ENCODE results near the gene GPC6. TPM values are rescaled to one million over a fixed set of nuclear protein-coding genes. Genes with fewer than 3 reads are reported as not detected.

The GPC6 gene
- total and polyA plus RNA-seq, 9 of the 15 experiments (the other 6 are each of a cell fraction or from before 2014, with no cell fraction given): under 0.01 to 0.20 (median 0.01) TPM; not detected in 4

DNA sequence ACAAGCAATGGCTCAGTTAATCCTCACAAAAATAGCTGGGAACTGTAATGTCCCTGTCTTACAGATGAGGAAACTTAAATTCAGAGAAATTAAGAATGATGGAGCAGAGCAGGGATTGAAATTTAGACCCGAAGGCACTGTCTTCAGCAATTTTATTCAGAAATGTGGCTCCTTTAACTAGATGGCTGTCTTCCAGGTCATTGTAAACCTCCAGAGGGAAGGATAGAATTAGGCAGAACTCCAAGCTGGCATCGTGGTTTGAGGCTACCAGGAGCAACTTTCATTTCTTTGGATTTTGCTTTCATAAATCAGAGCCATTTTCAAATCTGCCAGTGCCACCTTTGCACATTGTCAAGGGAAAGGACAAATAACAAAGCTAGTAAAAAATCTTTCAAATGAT lies 913.9 kb downstream of the GPC6 start (continued):
- TF ChIP-seq ATF3 (IDR thresholded peaks at IDR 0.05) (no peak), ATF3 (CRISPR knock-in tag; conservative IDR thresholded peaks at IDR 0.05) (no peak), SIX5 (IDR thresholded peaks at IDR 0.05; ENCODE audit: borderline replicate concordance in 1 of 2, insufficient read depth in 1 of 2, low read depth in 1 of 2, low read length in 2 of 2) (no peak), ZNF586 (CRISPR knock-in tag; conservative IDR thresholded peaks at IDR 0.05) (no peak), RNF2 (IDR thresholded peaks at IDR 0.05) (no peak)
- TF ChIP-seq, protein P1, sequence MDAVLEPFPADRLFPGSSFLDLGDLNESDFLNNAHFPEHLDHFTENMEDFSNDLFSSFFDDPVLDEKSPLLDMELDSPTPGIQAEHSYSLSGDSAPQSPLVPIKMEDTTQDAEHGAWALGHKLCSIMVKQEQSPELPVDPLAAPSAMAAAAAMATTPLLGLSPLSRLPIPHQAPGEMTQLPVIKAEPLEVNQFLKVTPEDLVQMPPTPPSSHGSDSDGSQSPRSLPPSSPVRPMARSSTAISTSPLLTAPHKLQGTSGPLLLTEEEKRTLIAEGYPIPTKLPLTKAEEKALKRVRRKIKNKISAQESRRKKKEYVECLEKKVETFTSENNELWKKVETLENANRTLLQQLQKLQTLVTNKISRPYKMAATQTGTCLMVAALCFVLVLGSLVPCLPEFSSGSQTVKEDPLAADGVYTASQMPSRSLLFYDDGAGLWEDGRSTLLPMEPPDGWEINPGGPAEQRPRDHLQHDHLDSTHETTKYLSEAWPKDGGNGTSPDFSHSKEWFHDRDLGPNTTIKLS (IDR thresholded peaks at IDR 0.05; ENCODE audit: borderline replicate concordance, low read depth): no peak

DNA sequence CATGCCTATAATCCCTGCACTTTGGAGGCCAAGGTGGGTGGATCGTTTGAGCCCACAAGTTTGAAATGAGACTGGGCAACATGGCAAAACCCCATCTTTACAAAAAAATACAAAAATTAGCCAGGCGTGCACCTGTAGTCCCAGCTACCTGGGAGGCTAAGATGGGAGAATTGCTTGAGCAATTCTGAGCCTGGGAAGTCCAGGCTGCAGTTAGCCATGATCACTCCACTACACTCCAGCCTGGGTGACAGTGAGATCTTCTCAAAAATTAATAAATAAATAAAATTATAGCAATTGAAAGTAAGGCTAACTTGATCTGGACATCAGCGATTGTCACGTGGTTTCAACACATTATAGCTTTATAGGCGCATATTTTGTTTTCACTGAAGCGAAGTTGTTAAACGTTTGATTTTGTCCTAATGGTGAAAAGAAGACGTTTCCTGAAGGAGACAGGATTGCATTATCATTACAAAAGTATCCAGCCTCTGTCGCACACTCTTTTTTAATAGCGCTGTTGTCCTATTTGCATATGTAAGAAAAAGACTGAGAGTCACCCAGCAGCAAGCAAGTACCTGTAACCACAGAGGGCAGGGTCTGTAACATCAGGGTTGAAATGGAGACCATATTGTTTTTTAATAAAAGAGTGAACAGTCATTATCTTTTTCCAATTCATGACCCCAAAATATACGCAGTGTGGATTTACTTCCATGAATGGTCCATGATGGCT lies 917.2 kb downstream of the GPC6 start:
- Histone ChIP-seq H3K4me2 (ENCODE audit: insufficient read depth, low read length) (no peak overlapping the region), H3K4me1 (replicated peaks in 1 of 2; ENCODE audit: control insufficient read depth in 2 of 2, insufficient read depth in 2 of 2, low read length in 2 of 2) (no peaks in the 10 kb centered on the region), H3K27me3 (ENCODE audit: control insufficient read depth in 2 of 2, insufficient read depth in 2 of 2, low read length in 2 of 2) (no peaks in the 10 kb centered on the region), H3K27ac (ENCODE audit: extremely low read depth, low read depth, low read length) (no peak overlapping the region), H3K4me3 (no peak overlapping the region), H3K9me1 (ENCODE audit: control insufficient read depth, insufficient read depth, low read length) (no peaks in the 10 kb centered on the region), H4K20me1 (replicated peaks; ENCODE audit: control insufficient read depth, insufficient read depth, low read length) (no peaks in the 10 kb centered on the region), H3K36me3 (ENCODE audit: control insufficient read depth, insufficient read depth, low read length) (no peaks in the 10 kb centered on the region), H3K9me3 (replicated peaks; ENCODE audit: control insufficient read depth, insufficient read depth, low read depth, low read length) (no peaks in the 10 kb centered on the region), H3K79me2 (ENCODE audit: control insufficient read depth, insufficient read depth, low read length) (no peaks in the 10 kb centered on the region), H2AFZ (ENCODE audit: low read depth, low read length) (no peak overlapping the region), H3K9ac (ENCODE audit: insufficient read depth in 1 of 2, low read depth in 2 of 2, low read length in 2 of 2) (no peak overlapping the region)
- intact Hi-C loops (cut with micrococcal nuclease) (no loop called here), in situ Hi-C loops (cut with MboI) (no loop called here)
- POLR2A ChIA-PET: no interaction called here
- CTCF ChIA-PET (ENCODE audit: low intra/inter-chr PET ratio): interaction anchor here (0.5 kb wide), 1 partner anchor 1712 kb away, joined by 3 read pairs; no protein-coding TSS in a partner anchor
- TF ChIP-seq ZNF561 (CRISPR knock-in tag; conservative IDR thresholded peaks at IDR 0.05) (no peak), ZNF644 (tag; IDR thresholded peaks at IDR 0.05; ENCODE audit: low read depth) (no peak), ERF (CRISPR knock-in tag; IDR thresholded peaks at IDR 0.05) (no peak), SUPT5H (IDR thresholded peaks at IDR 0.05) (no peak), ZNF583 (CRISPR knock-in tag; IDR thresholded peaks at IDR 0.05) (no peak), MTA3 (IDR thresholded peaks at IDR 0.05; ENCODE audit: borderline replicate concordance) (no peak)
- FAIRE-seq: no peak
- BruUV-seq (replicated peaks): no TSS peak
- ATAC-seq: no peak
- DNase-seq (ENCODE audit: extremely low read depth in 1 of 4, low spot score in 3 of 4): no peak
- 1% methylated on average over 11 of the region's 11 CpGs for WGBS (ENCODE audit: insufficient coverage, low coverage, missing lambda C conversion rate)
